HG03442 (cell line): ENCODE results near the gene ZNF672.

Experiments
- ATAC-seq: cut with Tn5 transposase; IDR thresholded peaks from one replicate; pipeline ENCODE4 v1.9.1; 2021; ENCODE audit warnings: mild to moderate bottlenecking, moderate library complexity; ENCODE audit not compliant: unreplicated experiment

ZNF672 gene

GRCh38 chr1:248831842-248832241 is 6.2 kb upstream of the ZNF672 start:
- no peak for ATAC-seq

DNA sequence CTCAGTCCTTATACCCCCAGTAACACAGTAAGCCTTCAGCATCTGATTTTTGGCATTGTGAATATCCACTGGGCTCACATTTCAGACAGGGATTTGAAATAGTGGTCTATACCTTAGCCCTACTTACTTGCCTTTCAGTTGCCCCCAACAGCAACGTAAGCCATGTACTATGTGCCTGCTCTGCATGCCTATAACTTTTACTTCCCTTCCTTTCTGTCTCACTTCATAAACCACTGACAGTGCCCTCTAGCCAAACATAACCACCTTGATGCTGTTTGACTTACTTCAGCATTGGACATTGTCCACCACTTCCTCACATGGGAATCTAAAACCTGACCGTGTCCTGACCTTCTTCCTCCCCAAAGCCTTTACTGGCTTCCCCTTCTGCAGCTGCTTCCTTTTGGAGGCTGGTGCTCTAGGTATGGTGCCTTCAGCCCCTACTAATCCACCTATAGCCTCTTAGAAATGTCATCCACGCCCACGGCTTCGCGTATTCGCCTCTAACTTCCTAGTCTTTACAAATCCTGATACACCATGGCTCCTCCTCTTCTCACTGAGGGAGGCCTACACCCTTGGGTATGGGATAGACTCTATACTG is 3.6 kb upstream of the ZNF672 start:
- ATAC-seq: no peak

GRCh38 chr1:248837045-248837780 is 811 bp upstream of the ZNF672 start:
- ATAC-seq: no peak

DNA sequence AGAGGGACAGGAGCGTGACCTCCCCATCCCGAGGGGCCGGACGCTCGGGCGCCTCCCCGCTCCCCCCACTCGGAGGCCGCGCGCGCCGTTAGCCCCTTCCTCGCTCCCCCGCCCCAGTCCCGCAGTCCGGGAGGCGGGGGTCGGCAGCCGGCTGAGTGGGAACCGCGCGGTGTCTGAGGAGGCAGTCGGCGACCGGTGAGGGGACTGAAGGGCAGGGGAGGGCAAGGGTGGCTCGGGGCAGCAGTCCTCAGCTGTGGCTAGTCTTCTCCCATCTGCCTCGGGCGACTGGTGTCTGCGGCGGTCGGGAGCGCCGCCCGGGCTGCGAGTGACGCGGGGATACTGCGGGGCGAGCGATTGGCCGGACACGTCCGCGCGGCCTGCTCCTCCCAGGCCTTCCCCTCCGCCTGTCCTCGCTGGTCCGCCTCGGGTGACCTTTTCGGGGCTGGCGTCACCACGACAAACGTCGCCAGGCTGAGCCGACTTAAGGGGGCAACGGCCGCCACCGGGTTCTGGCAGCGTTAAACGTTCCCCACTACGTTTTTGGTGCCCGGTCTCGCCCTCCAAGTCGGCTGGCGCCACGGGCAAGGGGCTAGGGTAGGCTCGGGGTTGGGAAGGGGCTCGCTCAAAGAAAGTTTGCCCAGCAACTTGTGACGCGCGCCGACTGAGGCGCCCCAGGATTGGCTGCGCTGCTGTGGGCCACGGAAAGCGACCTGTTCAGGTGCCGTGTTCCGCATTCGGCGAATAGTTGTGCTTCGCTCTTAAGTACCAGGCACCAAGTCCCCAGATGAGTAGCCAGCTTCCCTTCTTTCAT is 538 bp downstream of the ZNF672 start:
- ATAC-seq: peak; percentile 48

- ATAC-seq: no peak
These were observed 1.1 kb downstream of the ZNF672 start for GRCh38 chr1:248839168-248839555.

- ATAC-seq: no peak
These were observed 2.9 kb downstream of the ZNF672 start for GRCh38 chr1:248840946-248841345.

- ATAC-seq: no peak
These were observed 3.8 kb downstream of the ZNF672 start for GRCh38 chr1:248841702-248842395.

GRCh38 chr1:248842781-248843331 is 4.8 kb downstream of the ZNF672 start:
- peak; percentile 47 for ATAC-seq

DNA sequence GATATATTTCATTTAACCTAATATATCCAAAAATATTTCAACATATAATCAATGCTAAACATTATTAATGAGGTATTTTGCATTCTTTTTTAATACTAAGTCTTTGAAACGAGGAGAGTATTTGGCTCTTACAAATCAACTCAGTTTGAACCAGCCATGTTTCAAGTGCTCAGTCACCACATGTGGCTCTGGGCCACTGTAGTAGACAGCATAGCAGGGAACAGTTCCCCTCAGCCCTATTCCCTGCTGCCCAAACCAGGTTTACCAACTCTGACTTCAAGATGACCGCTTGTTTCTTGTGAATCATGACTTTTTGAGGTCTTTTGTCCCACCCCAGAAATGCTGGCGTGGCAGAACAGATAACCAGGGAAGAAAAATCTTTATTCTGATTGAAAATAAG is 5.7 kb downstream of the ZNF672 start:
- ATAC-seq: no peak

DNA sequence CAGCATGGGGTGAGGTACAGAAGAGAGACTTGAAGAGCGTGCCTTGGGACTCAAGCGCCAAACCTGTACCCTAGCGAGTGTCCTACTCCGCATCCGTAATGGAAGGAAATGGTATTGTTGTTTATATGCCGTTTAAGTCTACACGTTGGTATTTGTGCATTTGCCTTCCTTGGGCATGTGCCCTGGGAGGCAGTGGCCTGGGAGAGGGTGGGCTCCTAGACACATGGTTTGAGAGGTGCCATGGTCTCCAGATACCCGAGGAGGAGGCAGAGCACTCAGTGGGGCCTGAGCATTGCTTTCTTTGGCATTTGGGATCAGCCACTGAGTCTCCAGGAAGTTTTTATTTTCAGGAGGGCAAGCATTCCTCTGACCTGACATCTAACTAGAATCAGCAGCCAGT is 6.5 kb downstream of the ZNF672 start:
- ATAC-seq: no peak

DNA sequence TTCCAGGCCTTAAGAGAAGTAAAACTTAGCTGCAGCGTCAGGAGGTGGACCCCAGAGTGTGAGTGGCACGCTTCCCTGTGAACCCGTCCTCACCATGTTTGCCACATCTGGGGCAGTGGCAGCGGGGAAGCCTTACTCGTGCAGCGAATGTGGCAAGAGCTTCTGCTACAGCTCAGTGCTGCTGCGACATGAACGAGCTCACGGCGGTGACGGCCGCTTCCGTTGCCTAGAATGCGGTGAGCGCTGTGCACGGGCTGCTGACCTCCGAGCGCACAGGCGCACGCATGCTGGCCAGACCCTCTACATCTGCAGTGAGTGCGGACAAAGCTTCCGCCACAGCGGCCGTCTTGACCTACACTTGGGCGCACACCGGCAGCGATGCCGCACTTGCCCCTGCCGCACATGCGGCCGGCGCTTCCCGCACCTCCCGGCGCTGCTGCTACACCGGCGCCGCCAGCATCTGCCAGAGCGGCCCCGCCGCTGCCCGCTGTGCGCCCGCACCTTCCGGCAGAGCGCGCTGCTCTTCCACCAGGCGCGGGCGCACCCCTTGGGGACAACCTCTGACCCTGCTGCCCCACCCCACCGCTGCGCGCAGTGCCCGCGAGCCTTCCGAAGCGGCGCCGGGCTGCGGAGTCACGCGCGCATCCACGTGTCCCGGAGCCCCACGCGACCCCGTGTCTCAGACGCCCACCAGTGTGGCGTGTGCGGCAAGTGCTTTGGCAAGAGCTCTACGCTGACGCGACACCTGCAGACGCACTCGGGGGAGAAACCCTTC is 9.3 kb downstream of the ZNF672 start:
- ATAC-seq: no peak

- no peak for ATAC-seq
These were observed 10.0 kb downstream of the ZNF672 start for GRCh38 chr1:248847956-248848561.

- ATAC-seq: no peak
These were observed 10.6 kb downstream of the ZNF672 start for GRCh38 chr1:248848602-248849001.

DNA sequence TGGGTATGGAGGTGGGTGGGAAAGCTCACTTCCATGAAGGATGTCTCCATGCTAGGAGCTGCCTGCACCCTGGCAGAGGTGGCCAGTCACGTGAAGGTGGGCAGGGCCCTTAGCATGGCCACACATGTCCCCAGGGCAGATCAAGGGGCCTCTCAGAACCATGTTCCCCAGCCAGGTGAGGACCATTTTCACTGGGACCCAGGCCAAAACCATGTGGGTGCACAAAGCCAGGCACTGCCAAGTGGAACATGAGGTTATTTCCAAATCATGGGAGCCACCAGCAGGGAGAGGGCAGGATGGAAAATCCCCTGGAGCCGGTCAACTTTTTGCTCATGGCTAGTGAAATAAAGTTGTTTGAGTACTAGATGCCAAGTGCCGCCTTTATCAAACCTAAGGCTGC is 11.1 kb downstream of the ZNF672 start:
- ATAC-seq: no peak

GRCh38 chr1:248849637-248850036 is 11.6 kb downstream of the ZNF672 start:
- ATAC-seq: no peak

DNA sequence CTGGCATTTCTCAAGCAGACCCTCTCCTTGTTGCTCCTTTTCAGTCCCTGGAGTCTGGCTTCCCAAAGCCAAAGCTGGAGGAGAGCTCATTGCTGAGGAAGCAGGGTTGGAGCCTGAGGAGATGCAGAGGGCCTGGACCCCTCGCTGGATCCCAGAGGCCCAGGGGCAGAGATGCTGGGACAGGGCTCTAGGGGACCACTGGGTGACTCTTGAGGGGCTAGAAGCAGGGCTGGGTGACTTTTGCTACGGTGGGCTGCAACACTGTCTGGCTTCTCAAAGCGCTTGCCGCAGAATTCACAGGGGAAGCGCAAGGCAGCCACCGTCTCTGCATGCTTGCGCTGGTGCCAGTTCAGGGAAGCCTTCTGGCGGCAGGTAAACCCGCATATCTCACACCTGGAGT is 12.1 kb downstream of the ZNF672 start:
- no peak for ATAC-seq

DNA sequence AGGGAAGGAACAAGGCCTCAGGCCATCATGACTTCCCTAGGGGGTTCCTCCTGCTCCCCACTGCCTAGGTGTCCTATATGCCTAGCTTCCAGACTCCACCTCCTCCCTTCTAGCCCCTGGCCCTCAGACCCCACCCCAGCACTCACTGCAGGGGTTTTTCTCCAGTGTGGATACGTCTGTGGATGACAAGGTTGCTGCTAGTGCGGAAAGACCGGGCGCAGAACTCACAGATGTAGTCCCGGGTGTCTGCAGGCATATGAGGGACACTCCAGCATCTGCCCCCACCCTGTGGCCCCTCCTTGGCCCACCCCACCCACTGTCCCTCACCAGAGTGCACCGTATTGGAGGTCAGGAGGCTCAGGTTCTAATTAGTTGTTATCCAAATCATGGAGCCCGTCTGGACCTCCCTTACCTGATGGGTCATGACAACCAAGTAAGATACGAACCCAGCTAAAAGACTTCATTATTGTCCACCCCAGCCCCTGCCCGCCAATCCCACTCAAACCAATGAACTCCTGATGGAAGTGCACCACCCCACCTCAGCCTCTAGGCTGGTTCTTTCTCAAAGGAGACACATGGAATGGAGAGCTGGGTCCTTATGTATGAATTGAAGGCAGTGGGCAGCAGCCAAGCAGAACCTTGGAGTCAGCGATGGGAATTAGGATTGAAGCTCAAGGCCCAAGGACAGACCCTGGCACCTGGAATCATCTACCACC is 12.7 kb downstream of the ZNF672 start:
- no peak for ATAC-seq

DNA sequence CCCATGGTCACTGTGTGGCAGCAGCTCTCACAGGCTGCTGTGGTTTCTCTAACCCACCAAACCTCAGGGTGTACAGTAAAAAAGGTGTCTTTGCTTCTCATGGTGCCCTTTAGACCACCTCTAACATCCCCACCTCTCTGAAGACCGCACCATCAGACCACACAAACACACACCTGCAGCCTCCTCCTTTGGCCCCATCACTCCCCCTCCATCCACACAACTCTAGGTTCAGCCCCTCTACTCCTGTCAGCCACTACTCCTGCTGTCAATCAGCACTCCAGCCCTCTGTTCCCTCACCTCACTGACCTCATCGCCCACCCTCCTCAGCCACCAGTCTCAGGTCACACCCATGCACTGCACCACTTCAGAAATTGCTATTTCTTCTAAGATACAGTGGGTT is 13.4 kb downstream of the ZNF672 start:
- no peak for ATAC-seq
